Esophagus muscularis mucosa (tissue), 3 donors: ENCODE results near the gene CBFA2T3.

Experiments
- CTCF ChIP-seq, 3 experiments: fragments of 200-600 bp in 2 of 3; fragments of 450-650 bp in 1 of 3; sonication (generic) in 2 of 3; IDR thresholded peaks; one replicate each; pipeline ENCODE4 v1.5.1; 2017 to 2019; ENCODE audit warnings: antibody characterized with exemption in 3 of 3, mild to moderate bottlenecking in 2 of 3, moderate library complexity in 1 of 3
- EP300 ChIP-seq: sonication (generic); formaldehyde crosslinking; IDR thresholded peaks from one replicate; pipeline ENCODE4 v1.6.1; 2017; ENCODE audit warnings: antibody characterized with exemption

- TF ChIP-seq CTCF (IDR thresholded peaks at IDR 0.05), result no peak
- no peak for TF ChIP-seq EP300
These were observed 53.6 kb downstream of the CBFA2T3 start for GRCh38 chr16:88923450-88923849.
